Activated CD8-positive, alpha-beta memory T cell treated with anti-CD3 and anti-CD28 coated beads for 36 hours (primary cell): ENCODE measurements around the gene ZNF304. TPM values are rescaled to one million over a fixed set of nuclear protein-coding genes. Genes with fewer than 3 reads are reported as not detected.

ENCODE experiments used
- CTCF ChIA-PET: fragments of 350-600 bp; sonication (Branson Sonifier 250); formaldehyde crosslinking; loops from one replicate; lab custom pipeline; 2021; ENCODE audit warnings: antibody characterized with exemption; lab: Charles Lee
- POLR2A ChIA-PET: fragments of 350-600 bp; sonication (Branson Sonifier 250); formaldehyde crosslinking; loops from one replicate; lab custom pipeline; 2021; ENCODE audit warnings: antibody characterized with exemption; lab: Charles Lee
- total RNA-seq, 2 experiments: library from RNA; stranded (reverse); gene quantifications; one replicate each; pipeline ENCODE4 v1.2.3, GENCODE V29; 2021

Gene ZNF304
- total RNA-seq = 1 to 10 TPM; 8.9 to 9.7 TPM

- POLR2A ChIA-PET = no interaction called here
- CTCF ChIA-PET = interaction anchor here (1.1 kb wide), 1 partner anchor 13 kb away, joined by 3 read pairs; the partner anchor contains the start of genes TRAPPC2B and ZNF547
Measured at GRCh38 chr19:57350877-57351805, at the start of gene ZNF304. ZNF304 (plus strand) TSS chr19:57351271; CDS start chr19:57351665, 394 bp downstream.

GRCh38 chr19:57302020-57302465 lies 49.0 kb upstream of the ZNF304 start:
- POLR2A ChIA-PET = interaction anchor here (0.9 kb wide), 1 partner anchor 9 kb away, joined by 3 read pairs; no protein-coding TSS in a partner anchor

GRCh38 chr19:57302727-57303401 lies 48.2 kb upstream of the ZNF304 start:
- ChIA-PET CTCF (no interaction called here), POLR2A (no interaction called here)

More at GRCh38 chr19:57302020-57302465, 49.0 kb upstream of the ZNF304 start:
- CTCF ChIA-PET = no interaction called here

- ChIA-PET CTCF (no interaction called here), POLR2A (no interaction called here)
Measured at GRCh38 chr19:57305056-57305455, 46.0 kb upstream of the ZNF304 start.

- CTCF ChIA-PET = no interaction called here
- POLR2A ChIA-PET = no interaction called here
Measured at GRCh38 chr19:57308514-57308913, 42.6 kb upstream of the ZNF304 start.

GRCh38 chr19:57310792-57311191 lies 40.3 kb upstream of the ZNF304 start:
- CTCF ChIA-PET = interaction anchor here (0.6 kb wide), 1 partner anchor 88 kb away, joined by 3 read pairs; no protein-coding TSS in a partner anchor
- POLR2A ChIA-PET = no interaction called here

GRCh38 chr19:57314146-57314545 lies 36.9 kb upstream of the ZNF304 start:
- CTCF ChIA-PET = no interaction called here
- POLR2A ChIA-PET = no interaction called here

GRCh38 chr19:57317503-57317902 lies 33.6 kb upstream of the ZNF304 start:
- ChIA-PET CTCF (interaction anchor here (0.6 kb wide), 1 partner anchor 67 kb away, joined by 3 read pairs; no protein-coding TSS in a partner anchor), POLR2A (interaction anchor here (0.7 kb wide), 1 partner anchor 41 kb away, joined by 9 read pairs; no protein-coding TSS in a partner anchor)

- ChIA-PET POLR2A (no interaction called here), CTCF (interaction anchor here (0.6 kb wide), 1 partner anchor 47 kb away, joined by 5 read pairs; no protein-coding TSS in a partner anchor)
Measured at GRCh38 chr19:57319869-57320179, 31.2 kb upstream of the ZNF304 start.

GRCh38 chr19:57320180-57321084 lies 30.6 kb upstream of the ZNF304 start, which contains the start of gene ZNF543:
ZNF543 (plus strand) TSS chr19:57320472; CDS start chr19:57320854, 382 bp downstream.
- POLR2A ChIA-PET = interaction anchor here (0.8 kb wide), 1 partner anchor 79 kb away, joined by 3 read pairs; no protein-coding TSS in a partner anchor
- CTCF ChIA-PET = no interaction called here

- CTCF ChIA-PET = no interaction called here
- POLR2A ChIA-PET = interaction anchor here (0.8 kb wide), 1 partner anchor 80 kb away, joined by 3 read pairs; no protein-coding TSS in a partner anchor
Measured at GRCh38 chr19:57321116-57321515, 30.0 kb upstream of the ZNF304 start.

- ChIA-PET POLR2A (no interaction called here), CTCF (no interaction called here)
Measured at GRCh38 chr19:57321751-57322150, 29.3 kb upstream of the ZNF304 start.

- ChIA-PET CTCF (no interaction called here), POLR2A (no interaction called here)
Measured at GRCh38 chr19:57324992-57325391, 26.1 kb upstream of the ZNF304 start.

- POLR2A ChIA-PET = no interaction called here
- CTCF ChIA-PET = no interaction called here
Measured at GRCh38 chr19:57327993-57328392, 23.1 kb upstream of the ZNF304 start.

GRCh38 chr19:57334191-57334590 lies 16.9 kb upstream of the ZNF304 start:
- ChIA-PET CTCF (no interaction called here), POLR2A (interaction anchor here (0.6 kb wide), 1 partner anchor 36 kb away, joined by 4 read pairs; no protein-coding TSS in a partner anchor)

GRCh38 chr19:57338877-57339276 lies 12.2 kb upstream of the ZNF304 start:
- POLR2A ChIA-PET = no interaction called here
- CTCF ChIA-PET = no interaction called here

GRCh38 chr19:57342582-57342981 lies 8.5 kb upstream of the ZNF304 start:
- ChIA-PET POLR2A (no interaction called here), CTCF (interaction anchor here (0.7 kb wide), 1 partner anchor 176 kb away, joined by 3 read pairs; no protein-coding TSS in a partner anchor)

GRCh38 chr19:57348136-57348535 lies 2.9 kb upstream of the ZNF304 start:
- ChIA-PET CTCF (no interaction called here), POLR2A (interaction anchor here (0.6 kb wide), 1 partner anchor 68 kb away, joined by 3 read pairs; no protein-coding TSS in a partner anchor)
